SK-N-SH treated with all-trans-retinoic acid at 6 μM for 48 hours (cell line): ENCODE data around the gene GPHN.

Experiments used
- ATAC-seq: fragments of 200-7000 bp; cut with Tn5 transposase; 3 replicates; pipeline ENCODE4 v1.9.1; 2020; ENCODE audit warnings: mild to moderate bottlenecking, moderate library complexity
- ARNTL ChIP-seq: fragments of 450-650 bp; formaldehyde crosslinking; IDR thresholded peaks from 2 replicates; pipeline ENCODE4 v1.5.0; 2020; ENCODE audit warnings: low read depth, mild to moderate bottlenecking, moderate library complexity, borderline replicate concordance
- CREB5 ChIP-seq: fragments of 250-450 bp; sonication (Bioruptor Pico); IDR thresholded peaks from 2 replicates; pipeline ENCODE4 v1.5.1; 2020; ENCODE audit warnings: low read depth, mild to moderate bottlenecking, moderate library complexity
- CSDC2 ChIP-seq: fragments of 250-450 bp; sonication (Bioruptor Pico); IDR thresholded peaks from 2 replicates; pipeline ENCODE4 v1.5.0; 2020; ENCODE audit warnings: mild to moderate bottlenecking, moderate library complexity
- CSRNP3 ChIP-seq: fragments of 250-450 bp; sonication (Bioruptor Pico); IDR thresholded peaks from 2 replicates; pipeline ENCODE4 v1.5.1; 2021; ENCODE audit warnings: mild to moderate bottlenecking, moderate library complexity
- ESRRG ChIP-seq: fragments of 250-450 bp; sonication (Bioruptor Pico); IDR thresholded peaks from 2 replicates; pipeline ENCODE4 v1.6.1; 2021; ENCODE audit warnings: mild to moderate bottlenecking
- GLIS3 ChIP-seq: fragments of 250-450 bp; sonication (Bioruptor Pico); IDR thresholded peaks from 2 replicates; pipeline ENCODE4 v1.5.0; 2020; ENCODE audit warnings: mild to moderate bottlenecking, moderate library complexity
- ISL1 ChIP-seq: fragments of 250-450 bp; sonication (Bioruptor Pico); IDR thresholded peaks from 2 replicates; pipeline ENCODE4 v2.1.2; 2022; ENCODE audit warnings: mild to moderate bottlenecking, moderate library complexity
- PATZ1 ChIP-seq: fragments of 250-450 bp; sonication (Bioruptor Pico); IDR thresholded peaks from 2 replicates; pipeline ENCODE4 v1.8.0; 2020; ENCODE audit warnings: mild to moderate bottlenecking, moderate library complexity, borderline replicate concordance
- PPARA ChIP-seq: fragments of 250-450 bp; sonication (Bioruptor Pico); IDR thresholded peaks from 2 replicates; pipeline ENCODE4 v1.5.0; 2020; ENCODE audit warnings: mild to moderate bottlenecking, borderline replicate concordance
- RARB ChIP-seq: fragments of 250-450 bp; sonication (Bioruptor Pico); IDR thresholded peaks from 2 replicates; pipeline ENCODE4 v1.8.0; 2021; ENCODE audit warnings: mild to moderate bottlenecking, moderate library complexity
- SNAI2 ChIP-seq: fragments of 250-450 bp; sonication (Bioruptor Pico); IDR thresholded peaks from 2 replicates; pipeline ENCODE4 v1.5.0; 2020; ENCODE audit warnings: mild to moderate bottlenecking, moderate library complexity
- TCF4 ChIP-seq: fragments of 250-450 bp; sonication (Bioruptor Pico); IDR thresholded peaks from 2 replicates; pipeline ENCODE4 v1.8.0; 2021; ENCODE audit warnings: mild to moderate bottlenecking, moderate library complexity, borderline replicate concordance
- TOX ChIP-seq: fragments of 250-450 bp; sonication (Bioruptor Pico); IDR thresholded peaks from 2 replicates; pipeline ENCODE4 v1.8.0; 2021; ENCODE audit warnings: mild to moderate bottlenecking, moderate library complexity, borderline replicate concordance
- TSHZ2 ChIP-seq: fragments of 250-450 bp; sonication (Bioruptor Pico); IDR thresholded peaks from 2 replicates; pipeline ENCODE4 v1.5.0; 2020; ENCODE audit warnings: mild to moderate bottlenecking, moderate library complexity
- ZC3H10 ChIP-seq: fragments of 250-450 bp; sonication (Bioruptor Pico); IDR thresholded peaks from 2 replicates; pipeline ENCODE4 v1.5.1; 2021; ENCODE audit warnings: mild to moderate bottlenecking, moderate library complexity
- ZFP3 ChIP-seq: fragments of 250-450 bp; sonication (Bioruptor Pico); IDR thresholded peaks from 2 replicates; pipeline ENCODE4 v1.5.0; 2020; ENCODE audit warnings: mild to moderate bottlenecking, moderate library complexity
- ZFP30 ChIP-seq: fragments of 450-650 bp; formaldehyde crosslinking; IDR thresholded peaks from 2 replicates; pipeline ENCODE4 v1.5.0; 2022; ENCODE audit warnings: mild to moderate bottlenecking, moderate library complexity
- ZNF565 ChIP-seq: fragments of 450-650 bp; formaldehyde crosslinking; conservative IDR thresholded peaks from 2 replicates; pipeline ENCODE4 v1.5.0; 2020; ENCODE audit warnings: low read depth, mild to moderate bottlenecking, moderate library complexity
- ZNF70 ChIP-seq: fragments of 450-650 bp; formaldehyde crosslinking; IDR thresholded peaks from 2 replicates; pipeline ENCODE4 v1.5.0; 2020; ENCODE audit warnings: mild to moderate bottlenecking, moderate library complexity
- ZNF8 ChIP-seq: fragments of 450-650 bp; formaldehyde crosslinking; IDR thresholded peaks from 2 replicates; pipeline ENCODE4 v1.5.0; 2020; ENCODE audit warnings: mild to moderate bottlenecking, moderate library complexity

Gene GPHN

GRCh38 chr14:67133595-67134441 is 625.9 kb downstream of the GPHN start:
- no peak; the same call in 2 of the 3 replicates for ATAC-seq
- TF ChIP-seq ZNF565 (no peak), ESRRG (CRISPR knock-in tag) (no peak), TOX (no peak), ZNF8 (CRISPR knock-in tag) (no peak), CSRNP3 (CRISPR knock-in tag) (no peak), PATZ1 (no peak), ZNF70 (CRISPR knock-in tag) (no peak), TSHZ2 (CRISPR knock-in tag) (no peak), ZFP3 (CRISPR knock-in tag) (no peak), CREB5 (no peak), ZFP30 (CRISPR knock-in tag) (no peak), CSDC2 (CRISPR knock-in tag) (no peak), ARNTL (no peak), GLIS3 (CRISPR knock-in tag) (no peak), ISL1 (CRISPR knock-in tag) (no peak), PPARA (no peak), RARB (CRISPR knock-in tag) (no peak), TCF4 (CRISPR knock-in tag) (no peak), ZC3H10 (CRISPR knock-in tag) (no peak), SNAI2 (CRISPR knock-in tag) (no peak)

GRCh38 chr14:67137744-67138371 is 629.9 kb downstream of the GPHN start:
- ATAC-seq = peak; percentile 44; the same call in 1 of the 3 replicates
- no peak for TF ChIP-seq ZNF565
- TF ChIP-seq, all 23 proteins: peak for 0

- no peak for ATAC-seq
- no peak for TF ChIP-seq CREB5
- TF ChIP-seq PPARA = no peak
- no peak for TF ChIP-seq ESRRG (CRISPR knock-in tag)
- no peak for TF ChIP-seq GLIS3 (CRISPR knock-in tag)
- TF ChIP-seq TCF4 (CRISPR knock-in tag) = no peak
- TF ChIP-seq TSHZ2 (CRISPR knock-in tag) = no peak
- no peak for TF ChIP-seq ZFP3 (CRISPR knock-in tag)
- TF ChIP-seq SNAI2 (CRISPR knock-in tag) = no peak
- no peak for TF ChIP-seq ARNTL
- no peak for TF ChIP-seq ZNF70 (CRISPR knock-in tag)
- no peak for TF ChIP-seq ISL1 (CRISPR knock-in tag)
- no peak for TF ChIP-seq TOX
- TF ChIP-seq CSRNP3 (CRISPR knock-in tag) = no peak
- TF ChIP-seq ZNF565 = no peak
These were observed 632.6 kb downstream of the GPHN start for GRCh38 chr14:67140556-67140955.
